GM19468 (cell line): Measurements from ENCODE around the gene TNNI3K.

Experiments used
- ATAC-seq: cut with Tn5 transposase; IDR thresholded peaks from one replicate; pipeline ENCODE4 v1.9.1; 2021; ENCODE audit warnings: mild to moderate bottlenecking, moderate library complexity, moderate number of reproducible peaks; ENCODE audit not compliant: unreplicated experiment; ENCODE audit errors: extremely low read depth

Gene TNNI3K

DNA sequence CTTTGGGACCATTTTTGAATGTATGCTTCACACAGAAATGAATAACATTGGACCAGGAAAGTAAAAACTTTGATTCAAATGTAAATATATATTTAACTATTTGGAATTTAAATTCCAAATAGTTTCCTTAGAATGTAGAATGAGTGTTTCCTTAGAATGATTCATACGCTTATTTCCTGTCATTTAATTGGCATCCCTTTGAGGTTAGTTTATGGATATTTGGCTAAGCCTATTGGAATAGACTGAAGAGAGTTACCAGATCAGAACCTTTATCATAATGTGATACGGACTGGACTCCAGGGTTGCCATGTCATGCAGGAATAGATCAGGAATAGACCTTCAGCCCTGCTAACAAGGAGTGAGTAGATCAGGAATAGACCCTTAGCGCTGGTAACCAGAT lies 133.1 kb downstream of the TNNI3K start:
- no peak for ATAC-seq

DNA sequence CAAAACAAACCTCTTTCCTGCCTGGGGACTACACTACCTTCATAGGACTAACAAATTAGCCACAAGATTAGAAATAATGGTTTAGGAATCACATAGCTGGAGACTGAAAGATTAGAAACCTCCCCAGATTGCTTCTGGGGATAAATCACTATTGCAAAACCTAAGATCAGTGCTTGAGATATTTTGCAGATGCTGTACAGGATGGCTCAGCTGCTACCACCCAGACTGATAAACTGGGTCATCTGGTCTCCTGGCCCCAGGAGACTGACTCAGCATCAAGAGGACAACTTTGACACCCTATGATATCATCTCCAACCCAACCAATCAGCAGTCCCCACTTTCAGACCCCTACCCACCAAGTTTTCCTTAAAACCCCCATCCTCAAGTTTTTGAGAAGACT lies 140.2 kb downstream of the TNNI3K start:
- ATAC-seq: no peak

- ATAC-seq: no peak
Observed at GRCh38 chr1:74380252-74380651, 145.1 kb downstream of the TNNI3K start.

- no peak for ATAC-seq
Observed at GRCh38 chr1:74388855-74389254, 153.7 kb downstream of the TNNI3K start.

DNA sequence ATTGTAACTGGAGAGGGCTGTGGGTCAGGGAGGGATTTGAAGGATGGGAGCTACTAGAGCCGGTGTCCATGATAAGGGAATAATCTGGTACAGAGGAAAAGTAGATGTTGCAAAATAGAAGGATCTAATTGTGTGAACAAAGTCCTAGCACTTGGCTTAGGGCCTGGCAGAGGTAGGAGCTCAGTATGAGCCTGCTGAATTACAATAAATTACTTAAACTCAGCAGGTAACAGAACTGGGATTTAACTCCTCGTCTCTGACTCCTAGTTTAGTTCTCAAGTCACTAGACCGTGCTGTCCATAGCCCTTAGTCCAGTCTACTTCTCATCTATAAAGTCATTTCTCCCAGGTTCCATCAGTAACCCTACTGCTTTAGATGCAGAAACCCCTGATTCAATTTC lies 157.0 kb downstream of the TNNI3K start:
- ATAC-seq: no peak

GRCh38 chr1:74392840-74393239 lies 157.7 kb downstream of the TNNI3K start:
- no peak for ATAC-seq

GRCh38 chr1:74395571-74395970 lies 160.4 kb downstream of the TNNI3K start:
- ATAC-seq: no peak

- ATAC-seq: no peak
Observed at GRCh38 chr1:74396462-74396861, 161.3 kb downstream of the TNNI3K start.

GRCh38 chr1:74396933-74397332 lies 161.7 kb downstream of the TNNI3K start:
- ATAC-seq: no peak

DNA sequence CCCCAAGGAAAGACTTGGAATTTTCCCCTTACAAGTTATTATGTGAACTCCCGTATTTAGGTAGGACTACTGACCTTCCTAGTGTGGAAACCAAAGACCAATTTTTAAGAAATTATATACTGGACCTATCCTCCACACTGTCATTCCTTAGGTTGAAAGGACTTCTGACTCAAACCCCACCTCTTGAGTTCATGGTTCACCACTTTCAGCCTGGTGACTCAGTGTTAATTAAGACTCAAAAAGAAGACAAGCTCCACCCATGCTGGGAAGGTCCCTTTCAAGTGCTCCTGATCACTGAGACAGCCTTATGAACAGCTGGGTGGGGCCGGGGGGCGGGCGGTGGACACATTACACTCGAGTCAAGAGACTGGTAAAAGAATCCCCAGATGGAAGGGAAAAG lies 164.1 kb downstream of the TNNI3K start:
- no peak for ATAC-seq

DNA sequence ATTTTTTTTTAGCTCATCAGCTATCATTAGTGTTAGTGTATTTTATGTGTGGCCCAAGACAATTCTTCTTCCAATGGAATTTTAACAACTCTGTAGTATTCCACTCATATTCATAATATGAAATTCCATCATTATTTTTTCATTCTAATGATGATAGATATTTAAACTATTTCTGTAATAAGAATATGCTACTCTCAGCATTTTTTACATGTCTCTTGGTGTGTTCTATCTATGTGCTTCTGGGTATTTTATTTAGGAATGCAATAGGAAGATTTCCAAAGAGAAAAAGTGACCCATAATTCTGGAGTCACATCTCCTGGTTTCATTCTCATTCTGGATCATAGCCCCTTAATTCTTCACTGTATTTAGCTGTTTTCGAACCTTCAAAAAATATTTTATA lies 167.7 kb downstream of the TNNI3K start:
- ATAC-seq: no peak

DNA sequence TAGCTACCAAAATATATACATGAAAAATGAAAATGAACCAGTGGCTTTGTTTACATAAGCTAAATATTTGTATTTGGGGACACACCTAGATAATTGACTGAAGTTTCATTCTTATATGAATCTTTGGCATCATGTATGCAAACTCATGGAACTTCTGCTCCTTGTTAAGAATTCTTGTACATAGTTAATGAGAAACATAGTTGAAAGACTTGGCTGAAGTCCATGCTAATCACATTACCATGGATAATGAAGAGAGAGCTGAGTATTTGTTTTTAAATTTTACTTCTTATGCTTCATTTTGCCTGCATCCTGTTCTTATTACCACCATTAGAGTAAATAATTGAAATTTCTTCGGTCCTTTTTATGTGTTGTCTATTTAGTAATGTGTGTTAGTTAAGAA lies 168.4 kb downstream of the TNNI3K start:
- no peak for ATAC-seq

GRCh38 chr1:74406759-74407158 lies 171.6 kb downstream of the TNNI3K start:
- ATAC-seq: no peak

GRCh38 chr1:74407902-74408301 lies 172.7 kb downstream of the TNNI3K start:
- ATAC-seq: no peak

- ATAC-seq: no peak
Observed at GRCh38 chr1:74412244-74412643, 177.1 kb downstream of the TNNI3K start.

DNA sequence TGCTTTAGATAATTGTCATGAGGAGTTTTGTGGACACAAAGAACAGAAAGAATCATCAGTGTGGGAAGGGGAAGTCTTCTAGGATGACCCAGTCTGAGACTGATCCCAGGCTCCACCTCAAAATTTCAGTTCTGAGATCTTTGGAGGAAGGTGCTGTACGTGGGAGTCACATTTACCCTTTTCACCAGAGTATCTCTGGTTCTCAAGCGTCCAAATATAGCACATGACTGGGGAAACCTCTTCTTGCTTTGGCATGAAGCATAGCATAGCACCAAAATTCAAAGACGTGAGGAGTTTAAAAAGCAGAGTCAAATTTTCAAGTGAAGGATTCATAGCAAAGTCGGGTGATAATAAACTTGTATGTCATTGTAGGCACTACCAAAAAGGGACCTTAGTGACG lies 180.7 kb downstream of the TNNI3K start:
- ATAC-seq: no peak

GRCh38 chr1:74419611-74420010 lies 184.4 kb downstream of the TNNI3K start:
- ATAC-seq: no peak

DNA sequence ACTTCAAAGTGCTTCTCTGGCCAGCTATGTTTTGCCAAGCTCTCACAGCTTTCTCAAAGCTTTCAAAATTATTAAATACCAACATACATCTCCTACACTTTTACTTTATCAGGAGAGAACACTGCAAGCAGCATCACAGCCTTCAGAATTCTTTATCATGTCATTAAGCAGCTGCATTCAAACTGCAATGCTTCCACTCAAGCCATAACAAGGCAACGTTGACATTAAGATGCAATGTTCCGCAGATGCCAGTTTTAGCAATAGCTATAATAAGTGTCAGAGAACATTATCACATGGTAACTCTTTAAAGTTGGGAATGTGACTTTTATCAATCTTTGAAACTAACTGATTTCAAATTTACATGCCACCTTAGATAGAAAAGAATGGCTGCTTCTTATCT lies 185.3 kb downstream of the TNNI3K start:
- ATAC-seq: no peak

GRCh38 chr1:74422421-74423292 lies 187.5 kb downstream of the TNNI3K start:
- ATAC-seq: no peak

DNA sequence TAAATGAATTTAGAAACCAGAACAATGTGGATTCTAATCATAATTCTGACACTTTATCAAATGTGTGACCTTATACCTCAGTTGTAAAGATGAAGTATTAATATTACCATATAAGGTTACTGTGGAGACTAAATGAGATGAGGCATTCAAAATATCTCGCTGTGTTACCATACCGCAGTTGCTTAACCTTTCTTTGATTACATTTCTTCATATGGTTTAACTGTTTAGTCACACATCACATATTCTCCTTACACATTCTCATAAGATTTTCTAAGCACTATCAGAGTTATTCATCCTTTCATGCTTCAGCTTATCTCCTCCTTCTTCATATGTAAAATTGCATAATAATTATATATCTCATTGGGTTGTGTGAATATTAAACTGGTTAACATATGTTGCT lies 188.3 kb downstream of the TNNI3K start:
- ATAC-seq: no peak

DNA sequence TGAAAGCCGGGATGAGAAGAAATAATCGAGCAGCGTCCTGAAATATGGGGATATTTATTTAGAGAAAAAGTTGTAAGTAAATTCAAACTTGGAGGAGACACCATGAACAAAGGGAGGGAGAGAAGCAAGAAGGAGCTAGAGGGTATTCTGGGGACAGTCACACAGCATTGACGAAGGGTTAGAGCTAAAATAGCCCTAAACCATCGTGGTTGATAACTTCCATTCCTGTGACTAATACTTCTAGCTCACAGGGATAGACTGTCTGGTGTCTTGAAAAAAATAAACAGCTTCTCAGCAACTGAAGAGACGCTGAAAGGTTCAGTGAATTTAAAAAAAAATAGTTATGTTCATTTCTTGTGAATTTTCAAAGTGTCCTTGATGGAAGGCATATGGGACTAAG lies 190.5 kb downstream of the TNNI3K start:
- ATAC-seq: no peak

DNA sequence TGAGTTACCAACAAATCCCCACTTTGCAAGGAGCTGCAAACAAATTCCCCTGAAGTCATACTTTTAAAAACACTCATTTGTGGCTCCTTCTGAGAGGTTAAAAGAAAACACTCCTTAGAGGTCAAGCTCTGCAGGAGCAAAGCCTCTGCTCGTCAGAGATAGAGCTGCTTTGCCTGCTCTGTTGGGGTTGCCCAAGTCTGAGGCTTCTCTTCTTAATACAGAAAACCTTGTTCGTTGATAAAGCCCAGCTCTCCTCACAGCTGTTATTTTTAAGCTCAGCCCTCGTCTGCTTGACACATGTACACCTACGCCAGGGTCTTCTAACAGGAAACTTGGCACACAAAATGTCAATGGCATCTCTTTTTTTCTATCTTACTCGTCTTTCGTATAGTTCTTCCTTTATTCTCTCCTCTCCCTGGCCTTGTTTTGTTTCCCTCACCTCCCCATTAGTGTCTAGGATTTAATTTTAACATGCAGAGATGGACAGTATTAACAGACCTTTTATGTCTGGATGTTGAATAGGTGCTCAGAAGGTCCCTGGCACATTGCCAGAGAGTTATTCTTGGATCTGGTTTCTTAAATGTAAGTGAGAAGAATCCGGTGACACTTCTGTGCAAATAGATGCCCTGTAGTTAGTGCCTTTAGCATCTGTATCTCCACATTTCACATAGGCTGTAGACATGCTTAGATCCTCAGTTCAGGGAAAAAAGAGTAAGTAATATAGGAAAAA lies 191.2 kb downstream of the TNNI3K start:
- no peak for ATAC-seq
